NCI-H2227 treated with DMSO at 0.1 percent for 48 hours (cell line): Measurements from ENCODE around the gene UXS1.
"Not testable (repeated sequence)": the region's sequence is repeated elsewhere in the genome, so short reads cannot be mapped to it uniquely, and the experiment has no call there.

Experiments used
- DNase-seq: peaks from one replicate; lab custom pipeline; 2025; lab: John Stamatoyannopoulos, UW

The UXS1 gene

GRCh38 chr2:106160786-106161261 is 33.3 kb downstream of the UXS1 start:
- DNase-seq, result no peak

GRCh38 chr2:106159866-106160785 is 34.0 kb downstream of the UXS1 start:
- DNase-seq, result no peak

GRCh38 chr2:106158871-106159270 is 35.2 kb downstream of the UXS1 start:
- DNase-seq, result no peak

GRCh38 chr2:106158131-106158530 is 36.0 kb downstream of the UXS1 start:
- DNase-seq, result no peak

GRCh38 chr2:106157416-106157815 is 36.7 kb downstream of the UXS1 start:
- DNase-seq, result no peak

GRCh38 chr2:106156305-106157296 is 37.5 kb downstream of the UXS1 start:
- DNase-seq, result no peak

- no peak for DNase-seq
Observed at GRCh38 chr2:106153781-106154180, 40.3 kb downstream of the UXS1 start.

- DNase-seq, result no peak
Observed at GRCh38 chr2:106147665-106148064, 46.4 kb downstream of the UXS1 start.

- DNase-seq, result no peak
Observed at GRCh38 chr2:106147159-106147558, 46.9 kb downstream of the UXS1 start.

- no peak for DNase-seq
Observed at GRCh38 chr2:106144621-106145331, 49.3 kb downstream of the UXS1 start.

- DNase-seq, result no peak
Observed at GRCh38 chr2:106143495-106144215, 50.4 kb downstream of the UXS1 start.

GRCh38 chr2:106142683-106143082 is 51.4 kb downstream of the UXS1 start:
- no peak for DNase-seq

GRCh38 chr2:106140913-106141312 is 53.2 kb downstream of the UXS1 start:
- no peak for DNase-seq

GRCh38 chr2:106140113-106140512 is 54.0 kb downstream of the UXS1 start:
- DNase-seq, result no peak

- DNase-seq, result no peak
Observed at GRCh38 chr2:106139238-106139935, 54.7 kb downstream of the UXS1 start.

- no peak for DNase-seq
Observed at GRCh38 chr2:106138543-106139237, 55.4 kb downstream of the UXS1 start.

GRCh38 chr2:106137731-106138521 is 56.2 kb downstream of the UXS1 start:
- DNase-seq, result no peak

GRCh38 chr2:106131192-106131591 is 62.9 kb downstream of the UXS1 start:
- not testable (repeated sequence) for DNase-seq
